ENCODE measurements around the gene ARPC2. TPM values are rescaled to one million over a fixed set of nuclear protein-coding genes. Genes with fewer than 3 reads are reported as not detected.
A peak's percentile ranks its signal among the peaks of the same experiment; 100 is the strongest.

ARPC2 gene
- total RNA-seq, 5 donors from 2014 or later (not counting 1 experiment from before 2014, with no cell fraction given), result 347 to 487 (median 390) TPM

DNA sequence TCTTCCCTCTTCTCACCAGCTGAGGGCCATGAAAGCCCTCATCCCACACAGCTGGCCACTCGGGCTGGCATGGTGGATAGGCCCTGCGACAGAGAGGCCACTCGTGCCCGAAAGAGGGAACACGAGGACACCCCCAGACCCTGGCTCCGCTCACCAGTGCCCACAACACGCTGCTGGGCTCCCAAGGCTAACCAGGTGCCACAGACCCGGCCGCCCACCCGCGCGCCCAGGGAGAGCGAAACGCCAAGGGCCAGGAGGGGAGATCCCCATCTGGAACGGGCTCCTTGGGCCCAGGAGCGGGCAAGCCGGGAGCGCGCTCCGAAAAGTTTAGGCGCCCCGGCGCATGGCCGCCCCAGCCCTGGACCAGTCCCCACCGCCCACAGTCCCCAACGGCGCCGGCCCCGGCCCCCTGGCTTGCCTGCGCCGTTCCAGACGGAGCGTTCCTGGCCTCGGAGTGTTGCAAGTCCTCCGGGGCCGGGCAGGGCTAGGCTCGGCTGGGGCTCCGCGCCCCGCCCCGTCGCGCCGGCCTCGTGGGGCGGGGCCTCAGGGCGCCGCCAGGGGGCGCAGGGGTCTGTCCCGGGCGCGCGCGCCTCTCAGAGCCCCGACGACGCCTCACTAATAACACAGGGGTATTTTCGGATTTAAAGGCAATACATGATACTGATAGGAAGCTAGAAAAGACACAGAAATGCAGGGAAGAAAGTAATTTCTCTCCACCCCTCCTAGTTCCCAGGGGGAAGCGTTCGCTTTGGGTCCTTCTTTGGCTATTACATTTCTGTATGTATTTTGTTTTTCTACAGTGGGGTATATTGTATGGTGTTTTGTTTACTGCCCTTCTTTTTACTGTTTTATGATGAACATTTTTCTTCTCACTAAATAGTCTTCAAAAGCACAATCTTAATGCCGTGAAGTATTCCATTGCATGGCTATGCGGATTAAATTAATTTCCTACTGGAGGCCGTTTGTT is 75.3 kb downstream of the ARPC2 start, which contains the start of gene TMBIM1:
TMBIM1 (minus strand) TSS at position 456 of the 967 bp plus-strand sequence. CDS start 10,362 bp downstream, outside the sequence.
- Mint-ChIP-seq H3K36me3 (no peaks in the 10 kb centered on the region), H3K4me1 (peaks cover 54 to 59% (median 57%) of the 10 kb centered on the region in 3 donors), H3K9me3 (no peaks in the 10 kb centered on the region), H3K27me3 (no peaks in the 10 kb centered on the region), H3K4me3 (peak within 1 kb of the TSS; percentile 83 to 91 (median 91)), H3K27ac (peak within 1 kb of the TSS; percentile 97 to 100)
- H3K27ac ChIP-seq (ENCODE audit: low read length), result peak within 1 kb of the TSS; percentile 90
- peaks cover 33 to 69% of the 10 kb centered on the region in 2 experiments for H3K4me1 ChIP-seq (ENCODE audit: control insufficient read depth in 1 of 2, extremely low read depth in 1 of 2, insufficient read depth in 2 of 2, low read length in 2 of 2)
- no peaks in the 10 kb centered on the region for H3K9me3 ChIP-seq
- DNase-seq, result peak; percentile 58 to 89 (median 75)
- H3K36me3 ChIP-seq (ENCODE audit: control insufficient read depth in 2 of 2, extremely low read depth in 1 of 2, insufficient read depth in 1 of 2, low read length in 1 of 2), result no peaks in the 10 kb centered on the region
- peak within 1 kb of the TSS; percentile 81 to 95 for H3K4me3 ChIP-seq (ENCODE audit: control insufficient read depth in 1 of 2, extremely low read depth in 1 of 2, low read length in 1 of 2)
- WGBS (ENCODE audit: insufficient coverage), result 5% methylated on average over 42 of the region's 63 CpGs
- H3K27me3 ChIP-seq (replicated peaks in 1 of 2; ENCODE audit: control insufficient read depth in 2 of 2, extremely low read depth in 1 of 2, insufficient read depth in 2 of 2, low read length in 1 of 2), result peaks cover 0 to 2% of the 10 kb centered on the region in 2 experiments
- peak; percentile 86 to 90 (median 86) for ATAC-seq (replicated peaks in 1 of 4)
- ChIA-PET CTCF (interaction anchor here (0.5 to 2.9 kb wide), 17 partner anchors 9 to 266 kb away, joined by 3 to 21 read pairs (median 3); partner anchors contain the start of genes CATIP (in 2 of the 2), AAMP (in 1 of the 2) and PNKD (in 1 of the 2)), POLR2A (interaction anchor here in 1 of 2 donors (1.2 kb wide), 1 partner anchor 22 kb away, joined by 4 read pairs; the partner anchor contains the start of genes AAMP and PNKD)

DNA sequence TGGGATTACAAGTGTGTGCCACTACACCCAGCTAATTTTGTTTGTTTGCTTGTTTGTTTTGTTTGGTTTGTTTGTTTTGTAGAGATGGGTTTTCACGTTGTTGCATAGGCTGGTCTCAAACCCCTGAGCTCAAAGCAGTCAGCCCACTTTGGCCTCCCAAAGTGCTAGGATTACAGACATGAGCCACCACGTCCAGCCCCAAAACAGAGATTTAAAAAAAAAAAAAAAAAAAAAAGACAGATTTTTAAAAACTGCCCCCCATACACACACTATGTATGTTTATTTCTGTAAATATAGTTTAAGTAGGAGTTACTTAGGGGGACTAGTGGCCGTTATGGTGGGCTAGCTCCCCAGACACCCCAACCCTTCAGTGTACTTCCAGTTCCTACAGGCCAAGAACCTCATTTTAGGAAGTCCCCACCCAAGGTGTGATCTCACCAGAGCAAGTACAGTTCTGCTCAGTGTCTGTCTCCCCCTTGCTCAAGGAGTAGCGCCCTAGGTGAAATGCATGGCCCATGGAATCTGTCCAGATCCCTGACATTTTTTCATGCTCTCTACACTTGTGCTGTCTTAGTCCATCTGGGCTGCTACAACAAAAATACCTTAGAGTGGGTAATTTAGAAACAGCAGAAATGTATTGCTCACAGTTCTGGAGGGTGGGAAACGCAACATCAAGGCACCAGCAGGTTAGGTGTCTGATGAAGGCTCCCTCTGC is 76.9 kb downstream of the ARPC2 start:
- H3K4me1 ChIP-seq (ENCODE audit: control insufficient read depth in 1 of 2, extremely low read depth in 1 of 2, insufficient read depth in 2 of 2, low read length in 2 of 2), result peaks cover 21 to 54% of the 10 kb centered on the region in 2 experiments
- peaks cover 40 to 46% (median 42%) of the 10 kb centered on the region in 3 donors for H3K4me1 Mint-ChIP-seq

DNA sequence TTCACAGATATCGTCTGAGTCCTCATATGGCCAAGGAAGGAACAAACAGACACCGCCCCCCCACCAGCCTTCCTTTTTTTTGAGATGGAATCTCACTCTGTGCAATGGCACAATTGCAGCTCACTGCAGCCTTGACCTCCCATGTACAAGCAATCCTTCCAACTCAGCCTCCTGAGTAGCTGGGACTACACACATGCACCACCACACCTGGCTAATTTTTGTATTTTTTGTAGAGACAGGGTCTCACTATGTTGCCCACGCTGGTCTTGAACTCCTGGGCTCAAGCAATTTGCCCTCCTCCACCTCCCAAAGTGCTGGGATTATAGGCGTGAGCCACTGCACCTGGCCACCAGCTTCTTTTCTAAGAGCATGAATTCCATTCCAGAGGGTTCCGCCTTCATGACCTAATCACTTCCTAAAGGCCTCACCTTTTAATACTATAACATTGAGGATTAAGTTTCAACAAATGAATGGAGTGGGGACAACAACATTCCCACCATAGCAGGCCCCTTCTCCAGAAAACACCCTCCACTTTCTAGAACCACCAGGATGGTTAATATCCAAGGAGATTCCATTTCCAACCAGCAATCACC is 77.5 kb downstream of the ARPC2 start:
- Mint-ChIP-seq H3K4me3 (peak overlapping the region in 1 of 3 donors; percentile 17), H3K27ac (peak overlapping the region in 1 of 2 donors; percentile 23)
- WGBS (ENCODE audit: insufficient coverage), result 80% methylated on average over 2 of the region's 5 CpGs

More for the DNA sequence above, 76.9 kb downstream of the ARPC2 start:
- DNase-seq (no peak), ATAC-seq (replicated peaks in 1 of 4) (no peak)
- H3K9me3 ChIP-seq, result no peaks in the 10 kb centered on the region
- CTCF ChIA-PET, result interaction anchor here (0.6 to 2.9 kb wide), 14 partner anchors 18 to 968 kb away, joined by 3 to 18 read pairs (median 4); partner anchors contain the start of genes CATIP (in 1 of the 2) and WNT10A (in 1 of the 2)
- Mint-ChIP-seq H3K9me3 (no peaks in the 10 kb centered on the region), H3K36me3 (no peaks in the 10 kb centered on the region), H3K27me3 (no peaks in the 10 kb centered on the region), H3K4me3 (peak overlapping the region in 1 of 3 donors; percentile 13), H3K27ac (peak overlapping the region in 1 of 2 donors; percentile 36)
- WGBS (ENCODE audit: insufficient coverage), result 80% methylated on average over 2 of the region's 5 CpGs
- no peak overlapping the region for H3K4me3 ChIP-seq (ENCODE audit: control insufficient read depth in 1 of 2, extremely low read depth in 1 of 2, low read length in 1 of 2)
- H3K36me3 ChIP-seq (ENCODE audit: control insufficient read depth in 2 of 2, extremely low read depth in 1 of 2, insufficient read depth in 1 of 2, low read length in 1 of 2), result no peaks in the 10 kb centered on the region
- POLR2A ChIA-PET, result interaction anchor here in 1 of 2 donors (0.6 kb wide), 2 partner anchors 26 to 41 kb away, joined by 9 to 14 read pairs; no protein-coding TSS in a partner anchor
- peaks cover 0 to 2% of the 10 kb centered on the region in 2 experiments for H3K27me3 ChIP-seq (replicated peaks in 1 of 2; ENCODE audit: control insufficient read depth in 2 of 2, extremely low read depth in 1 of 2, insufficient read depth in 2 of 2, low read length in 1 of 2)
- no peak overlapping the region for H3K27ac ChIP-seq (ENCODE audit: low read length)

DNA sequence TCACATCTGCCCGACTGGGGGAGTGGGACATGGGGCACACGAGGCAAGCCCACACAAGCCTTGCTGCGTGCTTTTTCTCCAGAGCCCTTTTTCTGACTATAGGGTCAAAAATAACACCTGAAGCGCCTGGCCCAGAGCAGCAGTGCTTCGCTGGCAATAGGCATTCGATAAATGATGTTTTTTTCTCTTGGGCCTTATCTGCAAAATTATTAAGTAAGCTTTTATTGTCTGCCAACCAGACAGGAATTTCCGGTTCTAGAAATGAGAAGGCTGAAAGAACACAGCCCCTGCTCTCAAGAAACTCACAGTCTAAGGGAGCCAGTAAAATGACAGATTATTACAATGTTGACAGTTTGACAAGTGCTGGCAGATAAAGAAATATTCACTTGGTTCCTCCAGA is 78.0 kb downstream of the ARPC2 start:
- H3K9me3 Mint-ChIP-seq, result no peaks in the 10 kb centered on the region
- no peak for DNase-seq
- no peak overlapping the region for H3K27ac ChIP-seq (ENCODE audit: low read length)
- no peaks in the 10 kb centered on the region for H3K9me3 ChIP-seq
- H3K27ac Mint-ChIP-seq, result peak overlapping the region; percentile 22 to 28
- no peak overlapping the region for H3K4me3 ChIP-seq (ENCODE audit: control insufficient read depth in 1 of 2, extremely low read depth in 1 of 2, low read length in 1 of 2)
- H3K27me3 Mint-ChIP-seq, result no peaks in the 10 kb centered on the region
- no peaks in the 10 kb centered on the region for H3K36me3 Mint-ChIP-seq
- 92% methylated on average over 6 of the region's 7 CpGs for WGBS (ENCODE audit: insufficient coverage)
- H3K4me1 Mint-ChIP-seq, result peaks cover 29 to 36% (median 30%) of the 10 kb centered on the region in 3 donors
- peaks cover 0 to 2% of the 10 kb centered on the region in 2 experiments for H3K27me3 ChIP-seq (replicated peaks in 1 of 2; ENCODE audit: control insufficient read depth in 2 of 2, extremely low read depth in 1 of 2, insufficient read depth in 2 of 2, low read length in 1 of 2)
- no peak for ATAC-seq (replicated peaks in 1 of 4)
- H3K4me3 Mint-ChIP-seq, result no peak overlapping the region
- POLR2A ChIA-PET, result interaction anchor here in 1 of 2 donors (0.6 kb wide), 1 partner anchor 586 kb away, joined by 3 read pairs; the partner anchor contains the start of gene WNT10A
- H3K36me3 ChIP-seq (ENCODE audit: control insufficient read depth in 2 of 2, extremely low read depth in 1 of 2, insufficient read depth in 1 of 2, low read length in 1 of 2), result no peaks in the 10 kb centered on the region
- CTCF ChIA-PET, result interaction anchor here (0.6 to 1.8 kb wide), 13 partner anchors 8 to 855 kb away, joined by 3 to 8 read pairs (median 4); partner anchors contain the start of gene CATIP (in 1 of the 2)
- H3K4me1 ChIP-seq (ENCODE audit: control insufficient read depth in 1 of 2, extremely low read depth in 1 of 2, insufficient read depth in 2 of 2, low read length in 2 of 2), result peaks cover 11 to 42% of the 10 kb centered on the region in 2 experiments

More for the DNA sequence above, 77.5 kb downstream of the ARPC2 start:
- ChIA-PET POLR2A (no interaction called here), CTCF (interaction anchor here in 1 of 2 donors (0.9 to 1.7 kb wide), 4 partner anchors 19 to 62 kb away, joined by 4 to 18 read pairs (median 7); partner anchors contain the start of gene CATIP)
- ATAC-seq (replicated peaks in 1 of 4) (no peak), DNase-seq (no peak)
- Histone ChIP-seq H3K27ac (ENCODE audit: low read length) (no peak overlapping the region), H3K27me3 (replicated peaks in 1 of 2; ENCODE audit: control insufficient read depth in 2 of 2, extremely low read depth in 1 of 2, insufficient read depth in 2 of 2, low read length in 1 of 2) (peaks cover 0 to 2% of the 10 kb centered on the region in 2 experiments), H3K36me3 (ENCODE audit: control insufficient read depth in 2 of 2, extremely low read depth in 1 of 2, insufficient read depth in 1 of 2, low read length in 1 of 2) (no peaks in the 10 kb centered on the region), H3K4me3 (ENCODE audit: control insufficient read depth in 1 of 2, extremely low read depth in 1 of 2, low read length in 1 of 2) (no peak overlapping the region), H3K4me1 (ENCODE audit: control insufficient read depth in 1 of 2, extremely low read depth in 1 of 2, insufficient read depth in 2 of 2, low read length in 2 of 2) (peaks cover 16 to 48% of the 10 kb centered on the region in 2 experiments), H3K9me3 (no peaks in the 10 kb centered on the region)
- Mint-ChIP-seq H3K36me3 (no peaks in the 10 kb centered on the region), H3K4me1 (peaks cover 34 to 41% (median 35%) of the 10 kb centered on the region in 3 donors), H3K27me3 (no peaks in the 10 kb centered on the region), H3K9me3 (no peaks in the 10 kb centered on the region)

DNA sequence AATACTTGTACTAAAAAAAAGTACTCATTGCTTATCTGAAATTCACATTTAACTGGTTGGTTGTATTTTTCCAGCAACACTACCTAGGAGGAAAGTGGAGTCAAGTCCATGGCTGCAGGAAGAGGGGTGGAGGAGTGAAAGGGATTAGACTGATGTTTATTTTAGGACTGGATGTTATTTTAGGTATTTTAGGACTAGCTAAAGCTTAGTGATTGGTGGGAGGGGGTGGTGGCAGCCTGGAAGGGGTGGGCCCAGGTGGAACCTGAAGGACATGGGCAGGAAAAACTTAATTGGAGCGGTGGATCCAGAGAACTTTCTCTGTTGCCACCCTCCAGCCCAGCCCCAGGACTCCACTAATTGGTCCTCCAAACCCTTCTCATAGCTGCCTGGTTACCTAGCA is 79.2 kb downstream of the ARPC2 start:
- Mint-ChIP-seq H3K36me3 (no peaks in the 10 kb centered on the region), H3K27me3 (no peaks in the 10 kb centered on the region), H3K27ac (peak overlapping the region in 1 of 2 donors; percentile 31), H3K9me3 (no peaks in the 10 kb centered on the region), H3K4me3 (no peak overlapping the region), H3K4me1 (peaks cover 19 to 26% (median 20%) of the 10 kb centered on the region in 3 donors)
- Histone ChIP-seq H3K27me3 (replicated peaks in 1 of 2; ENCODE audit: control insufficient read depth in 2 of 2, extremely low read depth in 1 of 2, insufficient read depth in 2 of 2, low read length in 1 of 2) (peaks cover 0 to 2% of the 10 kb centered on the region in 2 experiments), H3K27ac (ENCODE audit: low read length) (no peak overlapping the region), H3K9me3 (no peaks in the 10 kb centered on the region), H3K4me1 (ENCODE audit: control insufficient read depth in 1 of 2, extremely low read depth in 1 of 2, insufficient read depth in 2 of 2, low read length in 2 of 2) (peaks cover 6 to 33% of the 10 kb centered on the region in 2 experiments), H3K4me3 (ENCODE audit: control insufficient read depth in 1 of 2, extremely low read depth in 1 of 2, low read length in 1 of 2) (no peak overlapping the region), H3K36me3 (ENCODE audit: control insufficient read depth in 2 of 2, extremely low read depth in 1 of 2, insufficient read depth in 1 of 2, low read length in 1 of 2) (no peaks in the 10 kb centered on the region)
- no peak for DNase-seq
- ATAC-seq (replicated peaks in 1 of 4), result no peak
- whole genome bisulfite sequencing (ENCODE audit: insufficient coverage), result 100% methylated on average over 1 of the region's 1 CpG
- CTCF ChIA-PET, result interaction anchor here (0.6 to 1.8 kb wide), 7 partner anchors 9 to 334 kb away, joined by 3 to 6 read pairs (median 4); partner anchors contain the start of gene CATIP (in 1 of the 2)
- POLR2A ChIA-PET, result no interaction called here

Measured in T-cell (primary cell).